Breast epithelium (tissue), 3 donors: Measurements from ENCODE around the gene GABRB2.

ENCODE experiments used
- CTCF ChIP-seq, 3 donors: fragments of 450-650 bp; IDR thresholded peaks; one replicate each; pipeline ENCODE4 v1.5.1; 2016 to 2017; ENCODE audit warnings: antibody characterized with exemption in 3 of 3, mild to moderate bottlenecking in 3 of 3, moderate library complexity in 3 of 3
- POLR2A ChIP-seq: fragments of 450-650 bp; IDR thresholded peaks from one replicate; pipeline ENCODE4 v1.6.1; 2016; ENCODE audit warnings: antibody characterized with exemption, mild to moderate bottlenecking, moderate library complexity
- POLR2AphosphoS5 ChIP-seq, 3 donors: sonication (generic); formaldehyde crosslinking; IDR thresholded peaks; one replicate each; pipeline ENCODE4 v1.6.1; 2017; ENCODE audit warnings: antibody characterized with exemption in 3 of 3

GRCh38 chr5:161442471-161442870 lies 104.1 kb downstream of the GABRB2 start:
- TF ChIP-seq POLR2A (no peak), CTCF (IDR thresholded peaks at IDR 0.05) (no peak), POLR2AphosphoS5 (IDR thresholded peaks at IDR 0.05) (no peak)
